Mammary epithelial cell (primary cell): ENCODE measurements around the gene NR2F1-AS1.

ENCODE experiments used
- EZH2 ChIP-seq: IDR thresholded peaks from 2 replicates; pipeline ENCODE4 v1.6.1; 2012; ENCODE audit warnings: low read length, inconsistent platforms, borderline replicate concordance
- TF ChIP-seq, protein P1 (sequence below), 2 donors: IDR thresholded peaks in 1 of 2; conservative IDR thresholded peaks in 1 of 2; 2 replicates each; pipeline ENCODE4 v1.5.1; 2011 to 2012; ENCODE audit warnings: inconsistent platforms in 2 of 2, low read length in 2 of 2, mild to moderate bottlenecking in 2 of 2, control low read depth in 1 of 2, low read depth in 1 of 2; ENCODE audit not compliant: insufficient read depth in 1 of 2; ENCODE audit errors: extremely low read depth in 1 of 2

DNA sequence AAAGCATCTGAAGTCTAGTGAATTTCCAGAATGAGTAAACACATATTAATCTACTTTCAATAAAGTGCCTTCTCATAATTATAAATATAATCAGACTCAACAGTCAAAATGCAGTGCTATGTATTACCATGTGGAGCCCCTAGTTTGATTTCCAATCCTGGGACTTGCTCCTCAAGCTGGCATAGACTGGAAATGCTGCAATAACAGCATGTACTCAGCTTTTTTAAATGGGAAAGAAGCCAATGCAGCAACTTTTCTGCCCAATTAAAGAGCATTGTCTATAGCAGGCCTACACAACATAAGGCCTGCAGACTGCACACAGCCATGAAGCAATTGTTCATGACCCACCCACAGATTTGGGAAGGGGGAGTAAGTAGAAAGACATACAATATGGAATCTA is 103.2 kb downstream of the NR2F1-AS1 start:
- TF ChIP-seq EZH2, result no peak
- TF ChIP-seq, protein P1, sequence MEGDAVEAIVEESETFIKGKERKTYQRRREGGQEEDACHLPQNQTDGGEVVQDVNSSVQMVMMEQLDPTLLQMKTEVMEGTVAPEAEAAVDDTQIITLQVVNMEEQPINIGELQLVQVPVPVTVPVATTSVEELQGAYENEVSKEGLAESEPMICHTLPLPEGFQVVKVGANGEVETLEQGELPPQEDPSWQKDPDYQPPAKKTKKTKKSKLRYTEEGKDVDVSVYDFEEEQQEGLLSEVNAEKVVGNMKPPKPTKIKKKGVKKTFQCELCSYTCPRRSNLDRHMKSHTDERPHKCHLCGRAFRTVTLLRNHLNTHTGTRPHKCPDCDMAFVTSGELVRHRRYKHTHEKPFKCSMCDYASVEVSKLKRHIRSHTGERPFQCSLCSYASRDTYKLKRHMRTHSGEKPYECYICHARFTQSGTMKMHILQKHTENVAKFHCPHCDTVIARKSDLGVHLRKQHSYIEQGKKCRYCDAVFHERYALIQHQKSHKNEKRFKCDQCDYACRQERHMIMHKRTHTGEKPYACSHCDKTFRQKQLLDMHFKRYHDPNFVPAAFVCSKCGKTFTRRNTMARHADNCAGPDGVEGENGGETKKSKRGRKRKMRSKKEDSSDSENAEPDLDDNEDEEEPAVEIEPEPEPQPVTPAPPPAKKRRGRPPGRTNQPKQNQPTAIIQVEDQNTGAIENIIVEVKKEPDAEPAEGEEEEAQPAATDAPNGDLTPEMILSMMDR (conservative IDR thresholded peaks at IDR 0.05 in 1 of 2, IDR thresholded peaks at IDR 0.05 in 1 of 2; ENCODE audit: extremely low read depth in 1 of 2, insufficient read depth in 1 of 2, low read depth in 1 of 2, low read length in 2 of 2), result no peak
